Chondrocyte (in vitro differentiated cells): Measurements from ENCODE around the gene RPS29. TPM values are rescaled to one million over a fixed set of nuclear protein-coding genes. Genes with fewer than 3 reads are reported as not detected.
A peak's percentile ranks its signal among the peaks of the same experiment; 100 is the strongest.
"Not testable (repeated sequence)": the region's sequence is repeated elsewhere in the genome, so short reads cannot be mapped to it uniquely, and the experiment has no call there.

Experiments used
- DNase-seq: peaks from one replicate; pipeline ENCODE4 v3.0.0; 2021; ENCODE audit warnings: mixed read lengths, low spot score
- H3K27ac Mint-ChIP-seq: one replicate; pipeline ENCODE4 v1.8.0; 2021; ENCODE audit warnings: mild to moderate bottlenecking, moderate library complexity, mixed read lengths; ENCODE audit not compliant: unreplicated experiment
- H3K27me3 Mint-ChIP-seq: 2 replicates; pipeline ENCODE4 v1.8.0; 2021; ENCODE audit warnings: low read depth, mixed read lengths
- H3K36me3 Mint-ChIP-seq: 2 replicates; pipeline ENCODE4 v1.8.0; 2021; ENCODE audit warnings: low read depth, mixed read lengths
- H3K4me1 Mint-ChIP-seq: 2 replicates; pipeline ENCODE4 v1.8.0; 2021; ENCODE audit warnings: low read depth, mild to moderate bottlenecking, mixed read lengths
- H3K4me3 Mint-ChIP-seq: one replicate; pipeline ENCODE4 v1.8.0; 2021; ENCODE audit warnings: mild to moderate bottlenecking, moderate library complexity, mixed read lengths; ENCODE audit not compliant: unreplicated experiment
- H3K9me3 Mint-ChIP-seq: 2 replicates; pipeline ENCODE4 v1.8.0; 2021; ENCODE audit warnings: low read depth, mixed read lengths
- CTCF ChIP-seq: fragments of 200-600 bp; sonication (generic); IDR thresholded peaks from 2 replicates; pipeline ENCODE4 v1.5.0; 2021; ENCODE audit warnings: antibody characterized with exemption, mild to moderate bottlenecking, moderate library complexity
- total RNA-seq: library from RNA; stranded (reverse); gene quantifications from 3 replicates; pipeline ENCODE4 v1.2.1, GENCODE V29; 2021

The RPS29 gene
- total RNA-seq, 1 donor from 2014 or later, result 729 TPM

GRCh38 chr14:49623387-49623786, 37.2 kb upstream of the RPS29 start:
- no peaks in the 10 kb centered on the region for H3K27me3 Mint-ChIP-seq
- H3K4me3 Mint-ChIP-seq, result peak overlapping the region; percentile 25
- H3K27ac Mint-ChIP-seq, result no peak overlapping the region
- peaks cover 53% of the 10 kb centered on the region for H3K4me1 Mint-ChIP-seq
- H3K9me3 Mint-ChIP-seq, result no peaks in the 10 kb centered on the region
- DNase-seq, result no peak
- TF ChIP-seq CTCF, result no peak
- peaks cover 10% of the 10 kb centered on the region for H3K36me3 Mint-ChIP-seq

- peak overlapping the region; percentile 97 for H3K4me3 Mint-ChIP-seq
- no peaks in the 10 kb centered on the region for H3K9me3 Mint-ChIP-seq
- no peak overlapping the region for H3K27ac Mint-ChIP-seq
- H3K27me3 Mint-ChIP-seq, result no peaks in the 10 kb centered on the region
- peaks cover 58% of the 10 kb centered on the region for H3K4me1 Mint-ChIP-seq
- DNase-seq, result no peak
- H3K36me3 Mint-ChIP-seq, result peaks cover 14% of the 10 kb centered on the region
- TF ChIP-seq CTCF, result no peak
Observed at GRCh38 chr14:49622022-49622607, 35.9 kb upstream of the RPS29 start.

GRCh38 chr14:49621114-49621881, 35.1 kb upstream of the RPS29 start:
- H3K9me3 Mint-ChIP-seq, result no peaks in the 10 kb centered on the region
- peak; percentile 46 for TF ChIP-seq CTCF
- no peaks in the 10 kb centered on the region for H3K27me3 Mint-ChIP-seq
- peak; percentile 93 for DNase-seq
- peaks cover 15% of the 10 kb centered on the region for H3K36me3 Mint-ChIP-seq
- peak overlapping the region; percentile 95 for H3K27ac Mint-ChIP-seq
- H3K4me1 Mint-ChIP-seq, result peaks cover 57% of the 10 kb centered on the region
- peak overlapping the region; percentile 97 for H3K4me3 Mint-ChIP-seq

GRCh38 chr14:49620182-49621113, 34.3 kb upstream of the RPS29 start, which contains the start of the genes MGAT2 and RPL36AL:
TSS of gene MGAT2 (plus strand) at chr14:49620799. CDS start at chr14:49621269, 470 bp downstream.
TSS of gene RPL36AL (minus strand) at chr14:49620626. CDS start at chr14:49619104, 1,522 bp downstream.
- Mint-ChIP-seq H3K4me3 (peak within 1 kb of the TSS; percentile 97), H3K27me3 (no peaks in the 10 kb centered on the region), H3K27ac (peak within 1 kb of the TSS; percentile 95), H3K9me3 (no peaks in the 10 kb centered on the region), H3K36me3 (peaks cover 14% of the 10 kb centered on the region), H3K4me1 (peaks cover 57% of the 10 kb centered on the region)
- TF ChIP-seq CTCF, result peak; percentile 74
- DNase-seq, result peak; percentile 99

GRCh38 chr14:49619730-49620129, 33.5 kb upstream of the RPS29 start:
- peaks cover 55% of the 10 kb centered on the region for H3K4me1 Mint-ChIP-seq
- H3K27me3 Mint-ChIP-seq, result no peaks in the 10 kb centered on the region
- DNase-seq, result no peak
- H3K27ac Mint-ChIP-seq, result peak overlapping the region; percentile 95
- peak overlapping the region; percentile 97 for H3K4me3 Mint-ChIP-seq
- peaks cover 14% of the 10 kb centered on the region for H3K36me3 Mint-ChIP-seq
- H3K9me3 Mint-ChIP-seq, result no peaks in the 10 kb centered on the region
- TF ChIP-seq CTCF, result no peak

GRCh38 chr14:49619273-49619672, 33.1 kb upstream of the RPS29 start:
- Mint-ChIP-seq H3K4me3 (peak overlapping the region; percentile 97), H3K36me3 (peaks cover 14% of the 10 kb centered on the region), H3K27ac (peak overlapping the region; percentile 95), H3K4me1 (peaks cover 53% of the 10 kb centered on the region)
- not testable (repeated sequence) for H3K9me3 Mint-ChIP-seq, DNase-seq, H3K27me3 Mint-ChIP-seq
